Measurements from ENCODE around the gene APLNR. TPM values are rescaled to one million over a fixed set of nuclear protein-coding genes. Genes with fewer than 3 reads are reported as not detected.

APLNR gene
- total RNA-seq, 1 experiment from 2014 or later, result not detected

DNA sequence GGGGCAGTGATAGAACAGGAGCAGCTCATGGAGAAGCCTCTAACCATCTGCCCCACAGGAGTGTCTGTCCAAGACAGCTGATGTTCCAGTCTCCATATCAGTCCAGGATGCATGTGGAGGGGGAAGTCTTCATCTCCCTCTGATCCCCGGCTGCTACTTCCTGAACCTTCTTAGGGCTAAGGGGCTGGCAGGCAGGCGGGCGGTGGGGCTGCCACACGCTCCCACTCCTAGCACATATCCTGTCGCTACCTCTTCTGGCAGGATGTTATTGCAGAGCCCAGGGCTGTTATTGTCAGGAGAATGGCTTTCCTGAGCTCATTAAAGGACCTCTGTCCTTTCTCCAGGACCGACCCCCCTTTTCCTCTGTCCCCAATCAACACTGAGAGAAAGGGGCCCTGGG is 29.9 kb downstream of the APLNR start:
- Histone ChIP-seq H3K4me1 (ENCODE audit: control insufficient read depth in 1 of 2, insufficient read depth in 2 of 2, low read length in 2 of 2) (no peaks in the 10 kb centered on the region), H3K4me2 (ENCODE audit: low read length) (no peak overlapping the region), H3K9ac (ENCODE audit: low read length) (no peak overlapping the region), H4K20me1 (ENCODE audit: insufficient read depth) (no peaks in the 10 kb centered on the region), H3K4me3 (replicated peaks in 1 of 2; ENCODE audit: low read depth in 1 of 2, low read length in 2 of 2) (no peak overlapping the region), H3K9me3 (ENCODE audit: control insufficient read depth in 1 of 2, insufficient read depth in 1 of 2, low read depth in 1 of 2, low read length in 2 of 2) (no peaks in the 10 kb centered on the region), H3K36me3 (ENCODE audit: control insufficient read depth in 1 of 2, insufficient read depth in 2 of 2, low read length in 2 of 2) (no peaks in the 10 kb centered on the region), H3K27ac (ENCODE audit: low read depth, low read length) (no peak overlapping the region), H3K9me2 (ENCODE audit: insufficient read depth) (no peaks in the 10 kb centered on the region), H2AFZ (ENCODE audit: low read depth, low read length, poor library complexity, severe bottlenecking) (no peak overlapping the region), H3K27me3 (ENCODE audit: insufficient read depth, low read length) (peaks cover 34% of the 10 kb centered on the region), H3K79me2 (ENCODE audit: insufficient read depth, low read length) (no peaks in the 10 kb centered on the region)
- intact Hi-C loops (cut with micrococcal nuclease), result loop anchor here (10.0 kb wide), 1 partner anchor 58 kb away; no protein-coding TSS in a partner anchor
- ChIA-PET RAD21 (ENCODE audit: low non-redundant PET in 1 of 2, low total read pairs in 2 of 2, uncharacterized antibody in 2 of 2, unreplicated experiment in 2 of 2) (no interaction called here), CTCF (no interaction called here), POLR2A (no interaction called here)
- DNase-seq (ENCODE audit: low read depth, low spot score) (no peak), ATAC-seq (no peak)
- BruUV-seq (replicated peaks), result no TSS peak
- TF ChIP-seq, protein P1, sequence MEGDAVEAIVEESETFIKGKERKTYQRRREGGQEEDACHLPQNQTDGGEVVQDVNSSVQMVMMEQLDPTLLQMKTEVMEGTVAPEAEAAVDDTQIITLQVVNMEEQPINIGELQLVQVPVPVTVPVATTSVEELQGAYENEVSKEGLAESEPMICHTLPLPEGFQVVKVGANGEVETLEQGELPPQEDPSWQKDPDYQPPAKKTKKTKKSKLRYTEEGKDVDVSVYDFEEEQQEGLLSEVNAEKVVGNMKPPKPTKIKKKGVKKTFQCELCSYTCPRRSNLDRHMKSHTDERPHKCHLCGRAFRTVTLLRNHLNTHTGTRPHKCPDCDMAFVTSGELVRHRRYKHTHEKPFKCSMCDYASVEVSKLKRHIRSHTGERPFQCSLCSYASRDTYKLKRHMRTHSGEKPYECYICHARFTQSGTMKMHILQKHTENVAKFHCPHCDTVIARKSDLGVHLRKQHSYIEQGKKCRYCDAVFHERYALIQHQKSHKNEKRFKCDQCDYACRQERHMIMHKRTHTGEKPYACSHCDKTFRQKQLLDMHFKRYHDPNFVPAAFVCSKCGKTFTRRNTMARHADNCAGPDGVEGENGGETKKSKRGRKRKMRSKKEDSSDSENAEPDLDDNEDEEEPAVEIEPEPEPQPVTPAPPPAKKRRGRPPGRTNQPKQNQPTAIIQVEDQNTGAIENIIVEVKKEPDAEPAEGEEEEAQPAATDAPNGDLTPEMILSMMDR (IDR thresholded peaks at IDR 0.05 in 2 of 3, conservative IDR thresholded peaks at IDR 0.05 in 1 of 3; ENCODE audit: borderline replicate concordance in 1 of 3, insufficient read depth in 1 of 3, low read depth in 2 of 3, low read length in 2 of 3), result no peak

DNA sequence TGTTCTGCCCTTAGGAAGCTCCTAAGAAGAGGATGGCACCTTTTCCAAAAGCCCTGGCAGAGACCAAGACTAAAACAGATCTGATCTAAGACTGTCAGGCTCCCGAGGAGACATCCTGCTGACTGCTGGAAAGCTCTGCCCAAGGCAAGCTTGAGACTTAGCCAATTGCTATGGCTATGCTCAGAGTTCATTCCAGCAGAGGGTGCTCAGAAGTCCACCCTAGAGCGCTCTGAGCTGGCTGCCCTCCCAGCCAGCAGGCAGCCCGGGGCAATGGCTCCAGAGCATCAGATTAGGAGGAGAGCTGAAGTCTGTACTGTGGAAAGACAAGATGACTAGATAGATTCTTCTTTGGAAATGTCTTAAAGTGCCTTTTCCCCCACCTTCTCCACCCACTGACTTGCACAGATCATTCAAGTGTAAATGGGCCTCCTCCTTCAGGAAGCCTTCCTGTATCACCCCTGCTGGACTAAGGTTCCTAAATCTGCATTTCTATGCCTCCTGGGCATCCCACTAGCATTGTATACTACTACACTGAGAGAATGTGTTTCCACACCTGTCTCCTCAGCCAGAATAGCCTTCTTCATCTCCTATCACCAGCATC is 31.9 kb downstream of the APLNR start:
- no peak for TF ChIP-seq POLR2AphosphoS5 (IDR thresholded peaks at IDR 0.05; ENCODE audit: low read depth, low read length)
- TF ChIP-seq, protein P1 (IDR thresholded peaks at IDR 0.05 in 2 of 3, conservative IDR thresholded peaks at IDR 0.05 in 1 of 3; ENCODE audit: borderline replicate concordance in 1 of 3, insufficient read depth in 1 of 3, low read depth in 2 of 3, low read length in 2 of 3), result no peak
- TF ChIP-seq, protein P2, sequence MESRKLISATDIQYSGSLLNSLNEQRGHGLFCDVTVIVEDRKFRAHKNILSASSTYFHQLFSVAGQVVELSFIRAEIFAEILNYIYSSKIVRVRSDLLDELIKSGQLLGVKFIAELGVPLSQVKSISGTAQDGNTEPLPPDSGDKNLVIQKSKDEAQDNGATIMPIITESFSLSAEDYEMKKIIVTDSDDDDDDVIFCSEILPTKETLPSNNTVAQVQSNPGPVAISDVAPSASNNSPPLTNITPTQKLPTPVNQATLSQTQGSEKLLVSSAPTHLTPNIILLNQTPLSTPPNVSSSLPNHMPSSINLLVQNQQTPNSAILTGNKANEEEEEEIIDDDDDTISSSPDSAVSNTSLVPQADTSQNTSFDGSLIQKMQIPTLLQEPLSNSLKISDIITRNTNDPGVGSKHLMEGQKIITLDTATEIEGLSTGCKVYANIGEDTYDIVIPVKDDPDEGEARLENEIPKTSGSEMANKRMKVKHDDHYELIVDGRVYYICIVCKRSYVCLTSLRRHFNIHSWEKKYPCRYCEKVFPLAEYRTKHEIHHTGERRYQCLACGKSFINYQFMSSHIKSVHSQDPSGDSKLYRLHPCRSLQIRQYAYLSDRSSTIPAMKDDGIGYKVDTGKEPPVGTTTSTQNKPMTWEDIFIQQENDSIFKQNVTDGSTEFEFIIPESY (IDR thresholded peaks at IDR 0.05; ENCODE audit: extremely low read depth, insufficient replicate concordance, low read length), result no peak
- TF ChIP-seq EGR1 (IDR thresholded peaks at IDR 0.05; ENCODE audit: low read depth), result no peak
- TF ChIP-seq RAD21 (IDR thresholded peaks at IDR 0.05; ENCODE audit: low read depth), result no peak
- no peak for TF ChIP-seq SIN3A (IDR thresholded peaks at IDR 0.05; ENCODE audit: low read depth)
- no peak for TF ChIP-seq TCF7L2 (IDR thresholded peaks at IDR 0.05; ENCODE audit: borderline replicate concordance, extremely low read depth, insufficient read depth, insufficient read length)
- no peak for TF ChIP-seq ELF1 (IDR thresholded peaks at IDR 0.05; ENCODE audit: borderline replicate concordance, low read depth)
- TF ChIP-seq SP1 (IDR thresholded peaks at IDR 0.05; ENCODE audit: low read depth), result no peak
- no peak for TF ChIP-seq YY1 (IDR thresholded peaks at IDR 0.05; ENCODE audit: extremely low read depth, insufficient replicate concordance, low read depth, low read length)
- TF ChIP-seq CEBPB (IDR thresholded peaks at IDR 0.05; ENCODE audit: low read depth), result no peak
- intact Hi-C loops (cut with micrococcal nuclease), result loop anchor here (10.0 kb wide), 1 partner anchor 60 kb away; no protein-coding TSS in a partner anchor
- no peak overlapping the region for H3K4me3 ChIP-seq (replicated peaks in 1 of 2; ENCODE audit: low read depth in 1 of 2, low read length in 2 of 2)
- H3K79me2 ChIP-seq (ENCODE audit: insufficient read depth, low read length), result no peaks in the 10 kb centered on the region
- H3K9me3 ChIP-seq (ENCODE audit: control insufficient read depth in 1 of 2, insufficient read depth in 1 of 2, low read depth in 1 of 2, low read length in 2 of 2), result no peaks in the 10 kb centered on the region
- no peak overlapping the region for H3K27ac ChIP-seq (ENCODE audit: low read depth, low read length)
- H3K27me3 ChIP-seq (ENCODE audit: insufficient read depth, low read length), result peaks cover 44% of the 10 kb centered on the region
- no peak overlapping the region for H2AFZ ChIP-seq (ENCODE audit: low read depth, low read length, poor library complexity, severe bottlenecking)
- ChIA-PET RAD21 (ENCODE audit: low non-redundant PET in 1 of 2, low total read pairs in 2 of 2, uncharacterized antibody in 2 of 2, unreplicated experiment in 2 of 2) (no interaction called here), CTCF (no interaction called here), POLR2A (no interaction called here)
- no peaks in the 10 kb centered on the region for H3K36me3 ChIP-seq (ENCODE audit: control insufficient read depth in 1 of 2, insufficient read depth in 2 of 2, low read length in 2 of 2)
- ATAC-seq, result peak; percentile 61; the same call in 1 of the 2 replicates
- H3K4me2 ChIP-seq (ENCODE audit: low read length), result no peak overlapping the region
- no peaks in the 10 kb centered on the region for H4K20me1 ChIP-seq (ENCODE audit: insufficient read depth)
- H3K9me2 ChIP-seq (ENCODE audit: insufficient read depth), result no peaks in the 10 kb centered on the region
- H3K4me1 ChIP-seq (ENCODE audit: control insufficient read depth in 1 of 2, insufficient read depth in 2 of 2, low read length in 2 of 2), result no peaks in the 10 kb centered on the region
- no peak overlapping the region for H3K9ac ChIP-seq (ENCODE audit: low read length)
- DNase-seq (ENCODE audit: low read depth, low spot score), result no peak
- BruUV-seq (replicated peaks), result no TSS peak

All from HCT116 (cell line).